Neural cell (in vitro differentiated cells): Measurements from ENCODE around the gene GCNT2. TPM values are rescaled to one million over a fixed set of nuclear protein-coding genes. Genes with fewer than 3 reads are reported as not detected.
A peak's percentile ranks its signal among the peaks of the same experiment; 100 is the strongest.

Experiments used
- H2AFZ ChIP-seq: fragments of 200-600, 300-800 bp; sonication (generic), shearing (Covaris generic); 2 replicates; pipeline ENCODE4 v1.6.0; 2014; ENCODE audit warnings: low read depth, mild to moderate bottlenecking, antibody characterized with exemption, low read length, moderate library complexity
- H3F3A ChIP-seq: fragments of 200-600 bp; shearing (Covaris generic); 2 replicates; pipeline ENCODE4 v1.6.1; 2016; ENCODE audit warnings: mild to moderate bottlenecking, moderate library complexity, mixed read lengths, antibody characterized with exemption, low read length; ENCODE audit not compliant: insufficient read depth, poor library complexity, severe bottlenecking
- H3K27ac ChIP-seq: fragments of 200-600, 300-800 bp; sonication (generic), shearing (Covaris generic); 2 replicates; pipeline ENCODE4 v1.5.1; 2014; ENCODE audit warnings: mild to moderate bottlenecking, low read length, moderate library complexity
- H3K27me3 ChIP-seq: fragments of 300-800, 200-600 bp; sonication (generic), shearing (Covaris generic); 2 replicates; pipeline ENCODE4 v1.6.0; 2014; ENCODE audit warnings: mild to moderate bottlenecking, low read depth, low read length, moderate library complexity; ENCODE audit not compliant: insufficient read depth
- H3K36me3 ChIP-seq: fragments of 300-800, 200-600 bp; sonication (generic), shearing (Covaris generic); 2 replicates; pipeline ENCODE4 v1.5.1; 2014; ENCODE audit warnings: mild to moderate bottlenecking, antibody characterized with exemption, low read length, moderate library complexity; ENCODE audit not compliant: insufficient read depth
- H3K4me2 ChIP-seq: fragments of 300-800, 200-600 bp; sonication (generic), shearing (Covaris generic); 2 replicates; pipeline ENCODE4 v1.6.0; 2014; ENCODE audit warnings: mild to moderate bottlenecking, low read length
- H3K4me3 ChIP-seq: fragments of 300-800, 200-600 bp; sonication (generic), shearing (Covaris generic); 2 replicates; pipeline ENCODE4 v1.5.1; 2014; ENCODE audit warnings: mild to moderate bottlenecking, low read length, moderate library complexity
- H3K79me2 ChIP-seq: fragments of 200-600 bp; shearing (Covaris generic); replicated peaks from 2 replicates; pipeline ENCODE4 v1.6.0; 2014; ENCODE audit warnings: mild to moderate bottlenecking, low read length, moderate library complexity; ENCODE audit not compliant: insufficient read depth
- H3K9ac ChIP-seq: fragments of 300-800, 200-600 bp; sonication (generic), shearing (Covaris generic); 2 replicates; pipeline ENCODE4 v1.6.1; 2016; ENCODE audit warnings: mild to moderate bottlenecking, low read length, mixed read lengths
- H3K9me2 ChIP-seq: fragments of 200-600 bp; shearing (Covaris generic); 2 replicates; pipeline ENCODE4 v1.6.1; 2016; ENCODE audit warnings: mild to moderate bottlenecking, low read length, mixed read lengths; ENCODE audit not compliant: insufficient read depth
- H3K9me3 ChIP-seq: fragments of 200-600, 300-800 bp; sonication (generic), shearing (Covaris generic); 2 replicates; pipeline ENCODE4 v1.6.1; 2016; ENCODE audit warnings: mild to moderate bottlenecking, mixed run types, low read length, moderate library complexity, mixed read lengths
- H4K20me1 ChIP-seq: fragments of 200-600 bp; shearing (Covaris generic); 2 replicates; pipeline ENCODE4 v1.6.1; 2016; ENCODE audit warnings: mild to moderate bottlenecking, mixed run types; ENCODE audit not compliant: insufficient read depth
- EP300 ChIP-seq: fragments of 450-650 bp; conservative IDR thresholded peaks from 2 replicates; pipeline ENCODE4 v1.6.1; 2014; ENCODE audit warnings: antibody characterized with exemption, mild to moderate bottlenecking, moderate library complexity; ENCODE audit not compliant: poor library complexity, severe bottlenecking
- EZH2 ChIP-seq: fragments of 200-600, 300-800 bp; shearing (Covaris generic), sonication (generic); IDR thresholded peaks from 2 replicates; pipeline ENCODE4 v1.6.1; 2014; ENCODE audit warnings: antibody characterized with exemption, low read length, borderline replicate concordance, mild to moderate bottlenecking; ENCODE audit not compliant: insufficient read depth, poor library complexity, severe bottlenecking
- MXI1 ChIP-seq: fragments of 450-650 bp; conservative IDR thresholded peaks from 2 replicates; pipeline ENCODE4 v1.6.1; 2014; ENCODE audit warnings: antibody characterized with exemption, mild to moderate bottlenecking; ENCODE audit not compliant: poor library complexity, severe bottlenecking
- POLR2AphosphoS5 ChIP-seq: IDR thresholded peaks from 2 replicates; pipeline ENCODE4 v1.6.1; 2012
- RAD21 ChIP-seq: fragments of 450-650 bp; conservative IDR thresholded peaks from 2 replicates; pipeline ENCODE4 v1.6.1; 2014; ENCODE audit warnings: antibody characterized with exemption, mild to moderate bottlenecking, moderate library complexity
- REST ChIP-seq: IDR thresholded peaks from 2 replicates; pipeline ENCODE4 v1.6.1; 2012; ENCODE audit warnings: borderline replicate concordance
- SMC3 ChIP-seq: fragments of 450-650 bp; conservative IDR thresholded peaks from 2 replicates; pipeline ENCODE4 v1.6.1; 2014; ENCODE audit warnings: antibody characterized with exemption, mild to moderate bottlenecking, moderate library complexity; ENCODE audit not compliant: poor library complexity
- TAF1 ChIP-seq: IDR thresholded peaks from 2 replicates; pipeline ENCODE4 v1.6.1; 2012; ENCODE audit warnings: low read depth
- polyA plus RNA-seq: library from polyadenylated mRNA; depleted of rRNA; stranded (reverse); fragments of >200 nt; gene quantifications from 2 replicates; pipeline ENCODE4 v1.2.3, GENCODE V29; 2014
- TF ChIP-seq, protein P1 (sequence below): fragments of 450-650 bp; IDR thresholded peaks from 2 replicates; pipeline ENCODE4 v1.5.1; 2014; ENCODE audit warnings: antibody characterized with exemption, mild to moderate bottlenecking, moderate library complexity; ENCODE audit not compliant: poor library complexity, severe bottlenecking

GCNT2 gene
- polyA plus RNA-seq, 1 donor from 2014 or later: 9.4 TPM

DNA sequence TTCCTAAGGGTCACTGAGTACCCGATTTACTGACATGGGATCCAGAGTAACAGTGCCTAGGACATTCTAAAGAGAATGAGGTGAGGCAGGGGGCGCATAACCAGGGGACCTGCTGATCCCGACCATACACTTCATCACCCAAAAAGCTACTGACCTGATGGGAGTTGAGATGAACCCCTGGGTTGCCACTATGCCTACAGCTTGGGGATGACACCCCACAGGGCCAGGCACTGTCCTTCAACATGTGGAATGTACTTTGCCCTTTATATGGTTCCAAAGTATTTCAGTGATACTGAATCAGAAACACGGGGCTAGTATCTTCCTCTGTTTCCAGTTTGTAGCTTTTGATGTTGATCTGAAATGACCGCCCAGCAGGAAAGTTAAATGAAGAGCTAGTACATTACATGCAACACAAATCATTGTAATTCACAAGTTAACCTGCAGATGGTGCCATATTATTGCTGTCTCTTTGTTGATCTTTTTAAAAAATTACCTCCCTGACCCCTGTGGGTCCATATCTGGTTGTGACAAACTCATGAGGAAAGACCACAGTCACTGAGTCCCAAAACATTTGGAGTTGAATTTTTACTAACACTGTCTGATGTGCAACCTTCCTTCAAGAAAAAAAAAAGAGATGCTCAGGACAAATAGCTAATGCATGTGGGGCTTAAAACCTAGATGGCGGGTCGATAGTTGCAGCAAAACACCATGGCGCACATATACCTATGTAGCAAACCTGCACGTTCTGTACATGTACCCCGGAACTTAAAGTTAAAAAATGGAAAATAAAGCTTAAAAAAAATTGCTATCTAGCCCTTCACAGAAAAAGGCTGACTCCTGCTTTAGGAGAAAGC is 42.7 kb upstream of the GCNT2 start:
- H3K27ac ChIP-seq: no peak overlapping the region
- no peak overlapping the region for H2AFZ ChIP-seq
- H3F3A ChIP-seq: no peaks in the 10 kb centered on the region
- H3K4me2 ChIP-seq: no peak overlapping the region
- no peaks in the 10 kb centered on the region for H3K9me3 ChIP-seq
- H3K9me2 ChIP-seq: no peaks in the 10 kb centered on the region
- no peak overlapping the region for H3K9ac ChIP-seq
- no peaks in the 10 kb centered on the region for H3K27me3 ChIP-seq
- H3K36me3 ChIP-seq: no peaks in the 10 kb centered on the region
- no peaks in the 10 kb centered on the region for H4K20me1 ChIP-seq
- H3K79me2 ChIP-seq: no peaks in the 10 kb centered on the region
- no peak overlapping the region for H3K4me3 ChIP-seq
- TF ChIP-seq, protein P1, sequence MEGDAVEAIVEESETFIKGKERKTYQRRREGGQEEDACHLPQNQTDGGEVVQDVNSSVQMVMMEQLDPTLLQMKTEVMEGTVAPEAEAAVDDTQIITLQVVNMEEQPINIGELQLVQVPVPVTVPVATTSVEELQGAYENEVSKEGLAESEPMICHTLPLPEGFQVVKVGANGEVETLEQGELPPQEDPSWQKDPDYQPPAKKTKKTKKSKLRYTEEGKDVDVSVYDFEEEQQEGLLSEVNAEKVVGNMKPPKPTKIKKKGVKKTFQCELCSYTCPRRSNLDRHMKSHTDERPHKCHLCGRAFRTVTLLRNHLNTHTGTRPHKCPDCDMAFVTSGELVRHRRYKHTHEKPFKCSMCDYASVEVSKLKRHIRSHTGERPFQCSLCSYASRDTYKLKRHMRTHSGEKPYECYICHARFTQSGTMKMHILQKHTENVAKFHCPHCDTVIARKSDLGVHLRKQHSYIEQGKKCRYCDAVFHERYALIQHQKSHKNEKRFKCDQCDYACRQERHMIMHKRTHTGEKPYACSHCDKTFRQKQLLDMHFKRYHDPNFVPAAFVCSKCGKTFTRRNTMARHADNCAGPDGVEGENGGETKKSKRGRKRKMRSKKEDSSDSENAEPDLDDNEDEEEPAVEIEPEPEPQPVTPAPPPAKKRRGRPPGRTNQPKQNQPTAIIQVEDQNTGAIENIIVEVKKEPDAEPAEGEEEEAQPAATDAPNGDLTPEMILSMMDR: peak; percentile 59
- TF ChIP-seq SMC3 (peak; percentile 69), RAD21 (peak; percentile 56), REST (no peak)

DNA sequence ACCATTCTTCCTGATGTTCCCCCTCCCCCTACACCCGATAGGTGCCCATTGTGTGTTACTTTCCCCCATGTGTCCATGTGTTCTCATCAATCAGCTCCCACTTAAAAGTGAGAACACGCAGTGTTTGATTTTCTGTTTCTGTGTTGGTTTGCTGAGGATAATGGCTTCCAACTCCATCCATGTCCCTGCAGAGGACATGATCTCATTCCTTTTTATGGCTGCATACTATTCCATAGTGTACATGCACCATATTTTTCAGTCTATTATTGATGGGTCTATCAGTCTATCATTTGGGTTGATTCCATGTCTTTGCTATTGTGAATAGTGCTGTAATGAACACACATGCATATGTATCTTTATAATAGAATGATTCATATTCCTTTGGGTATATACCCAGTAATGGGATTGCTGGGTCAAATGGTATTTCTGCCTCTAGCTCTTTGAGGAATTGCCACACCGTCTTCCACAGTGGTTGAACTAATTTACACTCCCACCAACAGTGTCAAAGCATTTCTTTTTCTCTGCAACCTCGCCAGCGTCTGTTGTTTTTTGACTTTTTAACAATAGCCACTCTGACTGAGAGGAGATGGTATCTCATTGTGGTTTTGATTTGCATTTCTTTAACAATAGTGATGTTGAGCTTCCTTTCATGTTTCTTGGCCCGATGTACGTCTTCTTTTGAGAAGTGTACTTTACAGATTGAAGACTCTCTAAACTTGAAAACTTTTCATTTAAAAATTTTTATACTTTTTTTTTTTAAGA is 41.0 kb upstream of the GCNT2 start:
- H3K9ac ChIP-seq: no peak overlapping the region
- no peak overlapping the region for H3K27ac ChIP-seq
- H2AFZ ChIP-seq: no peak overlapping the region
- no peaks in the 10 kb centered on the region for H3K9me2 ChIP-seq
- no peaks in the 10 kb centered on the region for H4K20me1 ChIP-seq
- H3K4me2 ChIP-seq: no peak overlapping the region
- no peaks in the 10 kb centered on the region for H3F3A ChIP-seq
- no peaks in the 10 kb centered on the region for H3K79me2 ChIP-seq
- no peaks in the 10 kb centered on the region for H3K27me3 ChIP-seq
- H3K4me3 ChIP-seq: no peak overlapping the region
- no peak for TF ChIP-seq SMC3
- TF ChIP-seq RAD21: no peak
- TF ChIP-seq REST: no peak
- TF ChIP-seq TAF1: no peak
- TF ChIP-seq POLR2AphosphoS5: no peak
- no peak for TF ChIP-seq MXI1
- TF ChIP-seq, protein P1: no peak
- no peak for TF ChIP-seq EZH2
- no peak for TF ChIP-seq EP300
- H3K36me3 ChIP-seq: no peaks in the 10 kb centered on the region
- H3K9me3 ChIP-seq: no peaks in the 10 kb centered on the region
